DND-41 (cell line): Measurements from ENCODE around the gene SHROOM1.

Experiments used
- EZH2 ChIP-seq: IDR thresholded peaks from 3 replicates; pipeline ENCODE4 v1.6.1; 2012; ENCODE audit warnings: borderline replicate concordance, low read depth, mild to moderate bottlenecking, moderate library complexity, low read length, inconsistent platforms; ENCODE audit not compliant: severe bottlenecking
- TF ChIP-seq, protein P1 (sequence below): IDR thresholded peaks from 2 replicates; pipeline ENCODE4 v1.5.1; 2012; ENCODE audit warnings: borderline replicate concordance, low read length, moderate library complexity, mild to moderate bottlenecking; ENCODE audit not compliant: poor library complexity, severe bottlenecking; ENCODE audit errors: extremely low read depth

DNA sequence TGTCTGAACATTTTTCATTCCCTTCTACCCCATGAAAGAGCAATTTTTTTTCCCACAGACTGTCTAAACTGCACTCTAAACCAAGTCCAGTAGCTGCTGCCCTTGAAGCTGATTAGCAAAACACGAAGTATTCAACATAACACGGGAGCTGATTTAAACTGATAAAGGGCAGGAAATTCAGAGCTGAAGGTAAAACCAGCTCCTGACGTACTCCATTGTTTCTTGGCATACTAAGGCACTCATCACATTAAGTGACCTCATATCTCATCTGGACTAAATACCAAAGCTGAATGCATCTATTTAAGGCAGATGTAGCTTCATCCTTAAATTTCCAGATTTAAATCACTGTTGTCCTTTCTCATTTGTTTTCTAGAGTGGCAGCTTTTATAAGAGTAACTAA, 23.9 kb upstream of the SHROOM1 start:
- no peak for TF ChIP-seq EZH2
- TF ChIP-seq, protein P1, sequence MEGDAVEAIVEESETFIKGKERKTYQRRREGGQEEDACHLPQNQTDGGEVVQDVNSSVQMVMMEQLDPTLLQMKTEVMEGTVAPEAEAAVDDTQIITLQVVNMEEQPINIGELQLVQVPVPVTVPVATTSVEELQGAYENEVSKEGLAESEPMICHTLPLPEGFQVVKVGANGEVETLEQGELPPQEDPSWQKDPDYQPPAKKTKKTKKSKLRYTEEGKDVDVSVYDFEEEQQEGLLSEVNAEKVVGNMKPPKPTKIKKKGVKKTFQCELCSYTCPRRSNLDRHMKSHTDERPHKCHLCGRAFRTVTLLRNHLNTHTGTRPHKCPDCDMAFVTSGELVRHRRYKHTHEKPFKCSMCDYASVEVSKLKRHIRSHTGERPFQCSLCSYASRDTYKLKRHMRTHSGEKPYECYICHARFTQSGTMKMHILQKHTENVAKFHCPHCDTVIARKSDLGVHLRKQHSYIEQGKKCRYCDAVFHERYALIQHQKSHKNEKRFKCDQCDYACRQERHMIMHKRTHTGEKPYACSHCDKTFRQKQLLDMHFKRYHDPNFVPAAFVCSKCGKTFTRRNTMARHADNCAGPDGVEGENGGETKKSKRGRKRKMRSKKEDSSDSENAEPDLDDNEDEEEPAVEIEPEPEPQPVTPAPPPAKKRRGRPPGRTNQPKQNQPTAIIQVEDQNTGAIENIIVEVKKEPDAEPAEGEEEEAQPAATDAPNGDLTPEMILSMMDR: no peak
